Islet precursor cell (in vitro differentiated cells): ENCODE measurements around the gene VWA5B2.

Experiments
- DNase-seq: peaks from one replicate; pipeline ENCODE4 v3.0.0-alpha.2; 2018

The VWA5B2 gene

DNA sequence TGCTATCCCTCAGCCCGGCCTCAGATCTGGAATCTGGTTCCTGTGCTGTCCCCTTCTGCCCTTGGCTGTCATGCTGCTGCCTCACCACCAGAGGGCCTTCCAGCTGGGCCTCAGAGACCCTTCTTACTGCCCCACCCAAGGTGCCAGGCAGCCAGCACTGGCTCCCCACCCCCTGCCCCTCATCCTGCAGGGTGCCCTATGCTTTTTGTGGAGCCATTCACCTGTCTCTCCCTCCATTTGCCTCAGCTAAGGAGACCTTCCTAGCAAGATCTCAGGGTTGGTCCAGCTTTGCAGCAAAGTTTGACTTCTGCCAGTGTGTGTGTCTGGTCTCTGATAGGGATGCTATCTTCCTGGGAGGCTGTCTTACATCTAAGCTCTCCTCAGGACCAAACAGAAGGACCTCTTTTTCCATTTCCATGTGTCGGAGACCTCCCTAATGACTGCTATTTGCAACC, 1.9 kb upstream of the VWA5B2 start:
- DNase-seq = peak; percentile 76

DNA sequence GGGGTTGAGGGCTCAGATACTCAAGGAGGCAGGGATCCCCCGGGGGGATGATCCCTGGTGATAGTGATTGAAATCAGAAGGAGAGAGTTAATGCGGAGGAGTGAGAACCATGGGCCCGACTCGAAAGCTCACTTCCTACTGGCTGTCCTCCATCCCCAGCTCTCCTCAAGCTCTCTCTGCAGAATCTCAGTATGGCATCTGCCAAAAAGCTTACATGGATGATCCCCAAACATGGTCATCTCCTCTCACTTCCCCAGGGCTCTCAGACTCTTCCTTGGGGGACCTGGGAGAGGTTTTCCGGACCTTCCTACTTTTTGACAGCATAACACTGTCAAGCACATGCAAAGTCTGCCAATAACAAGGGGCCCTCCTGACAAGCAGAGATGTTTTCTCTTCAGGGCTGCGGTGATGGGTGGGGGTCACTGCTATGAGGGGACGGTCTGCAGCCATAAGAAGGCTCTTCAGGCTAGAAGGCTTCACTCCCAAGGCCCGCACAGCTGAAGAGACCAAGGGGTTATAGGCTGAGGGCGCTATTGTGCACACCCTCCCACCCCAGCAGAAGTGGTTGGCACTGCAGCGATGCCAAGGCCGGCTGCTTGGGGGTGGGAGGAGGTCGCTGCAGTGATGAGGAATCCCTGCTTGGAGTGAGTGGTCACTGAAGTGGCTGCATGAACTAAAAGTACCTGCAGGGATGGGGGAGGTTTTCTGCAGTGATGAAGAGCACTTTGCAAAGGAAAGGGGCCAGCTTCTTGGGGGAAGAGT, 828 bp upstream of the VWA5B2 start:
- DNase-seq = no peak

DNA sequence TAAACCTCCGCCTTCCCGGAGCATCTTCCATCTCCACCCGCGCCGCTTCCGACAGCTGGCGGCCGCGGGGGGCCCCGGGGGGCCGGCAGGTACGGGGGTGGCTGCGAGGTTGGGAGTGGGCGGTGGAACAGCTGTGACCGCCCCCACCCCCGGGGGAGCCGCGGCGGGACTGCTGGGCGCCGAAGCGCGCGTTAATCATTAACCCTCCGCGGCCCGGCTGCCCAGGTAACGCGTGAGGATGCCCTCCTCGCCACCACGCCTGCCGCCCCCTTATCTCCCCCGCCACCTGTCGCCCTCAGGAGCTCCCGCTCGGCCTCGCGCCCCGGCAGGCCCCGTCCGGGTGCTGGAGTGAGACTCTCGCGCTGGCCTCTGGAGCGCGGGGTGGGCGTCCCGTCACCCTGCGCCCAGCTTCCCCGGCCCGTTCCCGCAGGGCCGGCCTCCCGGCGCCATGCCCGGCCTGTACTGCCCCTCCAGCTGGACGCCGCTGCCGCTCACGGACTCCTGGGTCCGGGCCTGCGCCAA, 757 bp downstream of the VWA5B2 start:
- DNase-seq = no peak

DNA sequence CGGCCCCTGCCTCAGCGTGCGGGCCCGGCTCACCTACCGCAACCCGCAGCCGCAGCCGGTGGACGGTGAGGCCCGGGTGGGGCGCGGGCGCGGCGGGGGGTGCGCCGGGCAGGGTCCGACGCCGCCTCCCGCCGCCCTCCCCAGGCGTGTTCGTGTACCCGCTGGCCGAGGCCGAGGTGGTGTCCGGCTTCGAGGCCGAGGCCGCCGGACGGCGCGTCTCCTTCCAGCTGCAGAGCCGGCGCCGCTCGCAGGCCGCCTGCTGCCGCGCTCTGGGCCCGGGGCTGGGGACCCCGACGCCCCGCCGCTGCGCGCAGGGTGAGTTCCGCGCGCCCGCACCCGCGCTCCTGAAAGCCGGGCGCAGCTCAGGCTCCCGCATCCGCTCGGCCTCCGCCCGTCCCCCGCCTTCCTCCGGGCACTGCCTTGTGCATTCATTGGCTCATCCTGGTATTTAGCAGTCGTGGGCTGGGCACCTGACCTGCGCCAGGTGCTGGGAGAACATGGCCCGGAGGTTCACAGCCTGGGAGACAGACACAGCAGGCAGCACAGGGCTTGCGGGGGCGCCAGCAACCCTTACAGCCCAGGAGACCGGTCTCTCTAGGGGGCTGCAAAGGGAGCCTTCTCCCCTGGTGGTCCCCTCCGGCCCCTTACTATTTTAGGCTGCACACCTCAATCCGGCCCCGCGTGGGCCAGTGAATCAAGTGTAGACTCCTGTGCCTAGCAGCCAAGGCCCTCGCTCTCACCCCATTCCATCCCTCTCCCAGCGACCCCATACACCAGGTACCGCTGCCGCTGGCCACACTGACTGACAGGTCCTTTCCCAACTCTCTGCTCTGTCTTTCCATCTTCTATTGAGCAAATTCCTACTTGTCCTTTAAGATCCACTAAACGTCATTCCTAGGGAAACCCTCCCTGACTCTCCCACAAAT, 1.5 kb downstream of the VWA5B2 start:
- DNase-seq = no peak

DNA sequence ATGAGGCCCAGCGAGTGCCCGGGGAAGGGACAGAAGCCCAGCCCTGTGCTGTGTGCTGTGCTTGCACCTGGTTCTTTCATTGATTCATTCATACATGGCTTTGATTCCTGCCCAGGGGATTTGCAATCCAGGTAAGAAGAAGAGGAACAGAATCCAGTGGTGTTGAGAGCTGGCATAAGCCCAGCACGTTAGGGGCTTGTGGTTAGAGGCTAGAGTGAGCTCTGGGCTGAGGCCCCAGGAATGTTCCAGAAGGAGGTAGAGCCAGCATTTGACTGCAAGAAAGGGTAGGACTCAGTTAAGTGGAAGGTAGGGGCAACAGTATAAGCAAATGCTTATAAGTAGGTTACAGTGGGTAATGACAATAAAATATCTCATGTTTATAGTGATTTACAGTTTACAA, 2.3 kb downstream of the VWA5B2 start:
- DNase-seq = peak; percentile 40

DNA sequence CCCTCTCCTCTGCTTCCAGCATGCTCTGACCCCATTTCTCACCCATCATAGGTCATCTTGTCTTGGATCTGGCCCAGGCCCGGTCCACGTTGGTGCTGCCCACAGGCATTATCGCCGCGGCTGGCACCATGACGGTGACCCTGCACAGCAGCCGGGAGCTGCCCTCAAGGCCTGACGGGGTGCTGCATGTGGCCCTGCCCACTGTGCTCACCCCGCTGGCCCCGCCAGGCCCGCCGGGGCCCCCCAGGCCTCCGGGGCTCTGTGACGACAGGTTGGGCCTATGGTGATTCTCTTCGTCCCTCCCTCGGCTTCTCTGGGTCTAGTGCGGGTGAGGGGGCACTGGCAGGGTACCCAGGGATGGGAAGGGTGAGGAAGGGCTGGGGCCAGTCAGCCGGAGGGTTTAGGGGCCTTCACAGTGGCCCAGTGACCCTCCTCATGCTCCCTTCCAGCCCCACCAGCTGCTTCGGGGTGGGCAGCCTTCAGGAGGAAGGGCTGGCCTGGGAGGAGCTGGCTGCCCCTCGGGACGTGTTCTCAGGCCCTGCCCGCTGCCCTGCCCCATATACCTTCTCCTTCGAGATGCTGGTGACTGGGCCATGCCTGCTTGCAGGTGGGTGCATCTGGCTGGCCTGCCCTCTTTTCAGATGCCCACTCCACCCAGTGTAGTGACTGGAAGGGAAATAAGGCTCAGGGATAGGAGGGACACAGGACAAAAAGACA, 3.9 kb downstream of the VWA5B2 start:
- peak; percentile 33 for DNase-seq

DNA sequence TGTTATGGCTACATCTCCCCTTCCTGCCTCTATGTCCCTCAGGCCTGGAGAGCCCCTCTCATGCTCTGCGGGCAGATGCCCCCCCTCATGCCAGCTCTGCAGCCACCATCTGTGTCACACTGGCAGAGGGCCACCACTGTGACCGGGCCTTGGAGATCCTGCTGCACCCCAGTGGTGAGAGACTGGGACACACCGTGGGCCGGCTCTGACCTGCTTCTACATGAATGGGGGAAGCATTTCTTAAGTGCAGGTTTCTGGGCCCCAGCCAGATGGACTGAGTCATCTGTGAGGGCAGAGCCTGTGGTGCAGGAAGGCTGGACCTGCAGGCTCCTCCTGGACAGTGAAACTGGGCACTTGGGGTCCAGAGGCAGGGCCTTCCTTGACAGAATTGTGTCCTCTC, 4.8 kb downstream of the VWA5B2 start:
- peak; percentile 54 for DNase-seq

DNA sequence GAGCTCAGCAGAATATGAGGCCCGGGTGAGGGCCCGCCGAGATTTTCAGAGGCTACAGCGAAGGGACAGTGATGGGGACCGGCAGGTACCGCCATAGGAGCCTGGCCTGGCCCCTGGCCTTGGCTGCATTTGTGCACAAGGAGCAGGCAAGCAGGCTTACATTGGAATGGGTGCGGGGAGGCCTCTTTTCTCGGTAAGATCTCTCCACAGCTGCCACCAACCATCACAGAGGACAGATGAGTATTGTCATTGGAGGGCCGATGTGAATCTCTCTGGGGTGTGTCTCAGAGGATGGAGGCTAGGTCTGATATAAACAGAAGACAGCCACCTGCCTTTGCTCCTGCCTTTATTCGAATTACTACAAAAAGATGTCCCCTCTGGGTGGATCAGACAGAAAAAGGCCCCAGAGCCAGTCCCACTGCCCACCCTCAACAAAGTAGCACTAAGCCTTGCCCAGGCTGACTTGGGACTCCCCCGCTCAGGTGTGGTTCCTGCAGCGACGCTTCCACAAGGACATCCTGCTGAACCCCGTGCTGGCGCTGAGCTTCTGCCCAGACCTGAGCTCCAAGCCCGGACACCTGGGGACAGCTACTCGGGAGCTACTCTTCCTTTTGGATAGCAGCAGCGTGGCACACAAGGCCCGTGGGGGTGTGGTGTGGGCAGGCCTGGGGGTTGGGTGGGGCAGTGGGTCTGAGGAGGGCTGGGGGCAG, 5.4 kb downstream of the VWA5B2 start:
- DNase-seq = no peak

DNA sequence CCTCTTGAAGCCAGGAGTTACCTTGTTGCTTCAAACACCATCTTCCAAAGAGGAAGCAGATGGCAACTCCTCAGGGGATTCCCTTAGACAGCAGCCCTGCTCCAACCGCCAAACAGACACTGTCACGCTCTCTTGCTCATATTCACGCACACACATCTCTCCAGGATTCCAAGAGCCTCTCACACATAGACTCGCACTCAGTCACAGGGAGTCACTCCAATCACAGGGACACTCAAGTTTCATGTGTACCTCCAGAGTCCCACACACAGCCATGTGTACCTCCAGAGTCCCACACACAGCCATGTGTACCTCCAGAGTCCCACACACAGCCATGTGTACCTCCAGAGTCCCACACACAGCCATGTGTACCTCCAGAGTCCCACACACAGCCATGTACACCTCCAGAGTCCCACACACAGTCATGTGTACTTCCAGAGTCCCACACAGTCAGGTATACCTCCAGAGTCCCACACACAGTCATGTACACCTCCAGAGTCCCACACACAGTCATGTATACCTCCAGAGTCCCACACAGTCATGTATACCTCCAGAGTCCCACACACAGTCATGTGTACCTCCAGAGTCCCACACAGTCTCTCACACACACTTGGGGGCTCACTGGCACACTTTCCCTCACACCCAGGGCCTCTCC, 6.1 kb downstream of the VWA5B2 start:
- DNase-seq = peak; percentile 43

DNA sequence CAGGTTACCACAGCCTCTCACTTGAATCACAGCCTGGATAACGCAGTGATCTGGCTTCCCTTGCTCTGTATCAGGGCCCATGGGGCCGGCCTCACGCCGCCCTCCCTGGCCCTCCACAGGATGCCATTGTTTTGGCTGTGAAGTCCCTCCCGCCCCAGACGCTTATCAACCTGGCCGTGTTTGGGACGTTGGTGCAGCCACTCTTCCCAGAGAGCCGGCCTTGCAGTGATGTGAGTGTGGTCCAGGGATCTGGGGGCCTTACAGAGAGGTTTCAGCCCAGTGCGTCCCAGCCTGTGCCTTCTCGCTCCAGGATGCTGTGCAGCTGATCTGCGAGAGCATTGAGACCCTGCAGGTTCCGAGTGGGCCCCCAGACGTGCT, 6.6 kb downstream of the VWA5B2 start:
- DNase-seq = peak; percentile 42

DNA sequence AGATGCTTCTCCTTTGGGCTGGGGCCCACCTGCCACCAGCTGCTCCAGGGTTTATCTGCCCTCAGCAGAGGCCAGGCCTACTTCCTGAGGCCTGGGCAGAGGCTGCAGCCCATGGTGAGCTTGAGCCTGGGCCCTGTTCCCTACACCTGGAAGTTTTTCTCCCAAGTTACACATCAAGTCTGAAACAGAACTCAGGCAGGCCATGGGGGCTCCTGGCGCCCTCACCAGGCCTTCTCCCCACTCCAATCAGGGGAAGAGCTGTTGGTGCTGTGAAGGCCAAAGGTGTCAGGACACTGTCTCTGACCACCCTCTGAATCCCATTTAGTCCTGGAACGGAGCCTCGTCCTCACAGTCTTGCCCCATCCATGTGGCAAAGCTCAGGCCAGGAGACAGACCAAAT, 7.3 kb downstream of the VWA5B2 start:
- DNase-seq = no peak

DNA sequence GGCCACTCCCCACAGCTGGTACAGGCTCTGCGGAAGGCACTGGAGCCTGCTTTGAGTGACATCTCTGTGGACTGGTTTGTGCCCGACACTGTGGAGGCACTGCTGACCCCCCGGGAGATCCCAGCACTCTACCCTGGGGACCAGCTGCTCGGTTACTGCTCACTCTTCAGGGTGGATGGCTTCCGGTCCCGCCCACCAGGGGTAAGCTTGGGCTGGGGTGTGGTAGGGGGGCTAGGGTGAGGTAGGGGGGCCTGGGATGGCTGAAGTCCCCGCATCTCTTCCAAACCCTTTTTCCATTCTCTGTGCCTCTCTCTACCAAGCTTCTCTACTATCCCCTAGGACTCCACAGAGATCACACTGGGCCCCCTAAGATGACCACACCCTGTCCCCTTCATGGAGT, 7.8 kb downstream of the VWA5B2 start:
- DNase-seq = peak; percentile 29

DNA sequence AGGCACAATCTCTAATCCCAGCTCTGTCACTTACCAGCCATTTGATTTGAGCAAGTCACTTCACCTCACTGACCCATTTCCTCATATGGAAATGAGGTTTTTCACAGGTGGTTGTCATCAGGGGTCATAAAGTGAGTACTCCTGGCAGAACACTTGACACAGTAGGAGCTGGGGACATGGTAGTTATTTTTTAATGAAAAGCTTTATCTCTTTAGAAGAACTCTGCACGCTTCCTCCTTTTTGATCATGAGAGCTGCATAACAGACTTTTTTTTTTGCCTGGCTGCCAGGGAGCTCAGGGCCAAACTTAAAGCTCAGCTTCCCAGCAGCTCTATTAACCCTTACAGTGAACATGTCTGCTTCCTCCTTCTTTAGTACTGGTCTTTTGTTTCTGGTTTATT, 8.4 kb downstream of the VWA5B2 start:
- DNase-seq = peak; percentile 26

DNA sequence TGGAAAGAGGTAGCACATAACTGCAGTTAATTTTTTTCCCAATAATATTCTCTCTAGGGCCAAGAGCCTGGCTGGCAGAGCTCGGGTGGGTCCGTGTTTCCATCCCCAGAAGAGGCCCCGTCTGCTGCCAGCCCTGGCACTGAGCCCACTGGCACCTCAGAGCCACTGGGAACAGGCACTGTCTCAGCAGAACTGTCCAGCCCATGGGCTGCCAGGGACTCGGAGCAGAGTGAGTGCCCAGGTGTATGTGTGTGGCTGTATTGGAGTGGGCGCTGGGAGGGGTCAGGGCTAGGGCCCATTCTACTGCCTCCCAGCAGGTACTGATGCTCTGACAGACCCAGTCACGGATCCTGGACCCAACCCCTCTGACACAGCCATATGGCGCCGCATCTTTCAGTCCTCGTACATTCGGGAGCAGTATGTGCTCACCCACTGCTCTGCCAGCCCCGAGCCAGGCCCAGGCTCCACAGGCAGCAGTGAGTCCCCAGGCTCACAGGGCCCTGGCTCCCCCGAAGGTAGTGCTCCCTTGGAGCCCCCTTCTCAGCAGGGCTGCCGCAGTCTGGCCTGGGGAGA, 8.9 kb downstream of the VWA5B2 start:
- peak; percentile 43 for DNase-seq

DNA sequence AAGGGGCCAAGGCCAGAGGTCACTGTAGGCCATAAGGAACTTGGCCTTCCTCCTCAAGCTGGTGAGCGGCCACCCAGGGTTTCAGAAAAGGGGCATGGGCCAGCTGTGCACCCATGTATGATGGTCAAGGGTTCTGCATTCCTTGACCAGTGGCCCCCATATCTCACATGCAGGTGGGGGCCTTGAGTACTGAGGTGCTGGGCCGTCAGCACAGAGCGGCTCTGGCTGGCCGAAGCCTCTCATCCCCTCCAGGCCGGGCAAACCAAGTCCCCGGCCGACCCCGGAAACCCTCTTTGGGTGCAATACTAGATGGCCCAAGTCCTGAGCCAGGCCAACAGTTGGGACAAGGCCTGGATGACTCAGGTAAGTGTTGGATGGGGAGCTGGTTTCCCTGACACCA, 9.8 kb downstream of the VWA5B2 start:
- DNase-seq = peak; percentile 34

DNA sequence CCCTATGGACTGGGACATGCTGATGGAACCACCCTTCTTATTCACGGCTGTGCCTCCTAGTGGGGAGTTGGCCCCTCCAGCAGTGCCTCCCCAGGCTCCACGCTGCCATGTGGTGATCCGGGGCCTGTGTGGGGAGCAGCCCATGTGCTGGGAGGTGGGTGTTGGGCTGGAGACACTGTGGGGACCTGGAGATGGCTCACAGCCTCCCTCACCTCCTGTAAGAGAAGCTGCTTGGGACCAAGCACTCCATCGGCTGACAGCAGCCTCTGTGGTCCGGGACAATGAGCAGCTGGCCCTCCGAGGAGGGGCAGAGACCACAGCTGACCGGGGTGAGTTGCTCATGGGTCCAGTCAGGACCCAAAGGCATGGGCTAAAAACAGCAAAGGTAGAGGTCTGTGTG, 10.3 kb downstream of the VWA5B2 start:
- DNase-seq = peak; percentile 22

DNA sequence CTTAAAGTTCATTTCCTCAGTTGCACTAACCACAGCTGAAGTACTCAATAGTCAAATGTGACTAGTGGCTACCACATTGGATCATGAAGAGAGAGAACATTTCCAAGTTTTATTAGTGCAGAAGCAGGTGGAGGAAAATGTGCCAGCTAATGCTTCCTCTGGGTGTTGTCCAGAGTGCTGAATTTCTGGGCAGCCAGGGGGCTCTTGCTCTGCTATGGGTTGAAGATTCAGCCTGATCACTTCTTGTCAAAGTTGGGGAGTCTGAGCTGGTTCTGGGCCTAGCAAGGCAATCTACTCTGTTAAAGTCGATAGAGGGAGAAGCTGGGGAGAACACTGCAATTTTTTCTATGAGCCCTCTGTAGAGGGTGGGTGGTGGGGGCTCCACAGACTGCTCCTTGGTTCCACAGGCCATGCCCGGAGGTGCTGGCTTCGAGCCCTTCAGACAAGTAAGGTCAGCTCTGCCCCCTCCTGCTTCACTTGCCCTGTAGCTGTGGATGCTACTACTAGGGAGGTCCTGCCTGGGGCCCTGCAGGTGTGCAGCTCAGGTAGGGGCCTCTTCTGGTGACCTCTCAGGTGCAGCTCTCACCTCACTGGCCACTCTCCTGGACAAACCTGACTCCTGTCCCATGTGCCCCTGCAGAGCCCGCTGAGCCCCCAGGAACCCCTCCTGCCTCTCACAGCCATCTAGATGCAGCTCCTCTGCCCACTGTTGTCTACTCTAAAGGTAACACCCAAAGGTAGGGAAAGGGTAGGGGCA, 11.2 kb downstream of the VWA5B2 start:
- peak; percentile 65 for DNase-seq

DNA sequence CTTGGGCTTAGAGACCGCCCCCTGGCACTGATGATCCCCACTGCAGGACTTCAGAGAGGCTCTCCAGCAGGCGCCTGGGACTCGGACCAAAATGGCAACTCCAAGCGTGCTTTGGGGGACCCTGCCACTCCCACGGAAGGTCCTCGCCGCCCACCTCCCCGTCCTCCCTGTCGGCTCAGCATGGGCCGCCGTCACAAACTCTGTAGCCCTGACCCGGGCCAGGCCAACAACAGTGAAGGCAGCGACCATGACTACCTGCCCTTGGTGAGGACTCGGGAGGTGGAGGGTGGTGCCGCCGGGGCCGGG, 11.7 kb downstream of the VWA5B2 start:
- no peak for DNase-seq

DNA sequence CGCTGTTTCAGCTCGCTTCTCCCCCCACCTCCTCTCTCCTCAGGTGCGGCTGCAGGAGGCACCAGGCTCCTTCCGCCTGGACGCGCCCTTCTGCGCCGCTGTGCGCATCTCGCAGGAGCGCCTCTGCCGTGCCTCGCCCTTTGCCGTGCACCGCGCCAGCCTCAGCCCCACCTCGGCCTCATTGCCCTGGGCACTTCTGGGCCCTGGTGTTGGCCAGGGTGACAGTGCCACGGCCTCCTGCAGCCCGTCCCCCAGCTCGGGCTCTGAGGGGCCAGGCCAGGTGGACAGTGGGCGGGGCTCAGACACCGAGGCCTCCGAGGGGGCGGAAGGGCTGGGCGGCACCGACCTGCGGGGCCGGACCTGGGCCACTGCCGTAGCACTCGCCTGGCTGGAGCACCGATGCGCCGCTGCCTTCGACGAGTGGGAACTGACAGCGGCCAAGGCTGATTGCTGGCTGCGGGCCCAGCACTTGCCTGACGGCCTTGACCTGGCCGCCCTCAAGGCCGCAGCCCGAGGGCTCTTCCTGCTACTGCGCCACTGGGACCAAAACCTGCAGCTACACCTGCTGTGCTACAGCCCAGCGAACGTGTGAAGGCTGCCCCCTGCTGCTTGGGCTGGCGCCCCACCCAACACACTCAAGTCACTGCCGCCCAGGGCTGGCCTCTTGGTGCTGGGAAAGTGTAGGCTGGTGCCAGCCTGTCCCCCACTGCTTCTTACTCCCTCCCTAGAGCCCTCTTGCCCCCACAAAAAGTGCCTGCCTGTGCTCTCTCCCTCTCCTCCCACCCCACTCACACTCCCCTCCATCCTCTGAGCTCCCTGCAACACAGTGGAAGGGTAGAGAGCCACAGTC, 12.3 kb downstream of the VWA5B2 start:
- DNase-seq = peak; percentile 85

DNA sequence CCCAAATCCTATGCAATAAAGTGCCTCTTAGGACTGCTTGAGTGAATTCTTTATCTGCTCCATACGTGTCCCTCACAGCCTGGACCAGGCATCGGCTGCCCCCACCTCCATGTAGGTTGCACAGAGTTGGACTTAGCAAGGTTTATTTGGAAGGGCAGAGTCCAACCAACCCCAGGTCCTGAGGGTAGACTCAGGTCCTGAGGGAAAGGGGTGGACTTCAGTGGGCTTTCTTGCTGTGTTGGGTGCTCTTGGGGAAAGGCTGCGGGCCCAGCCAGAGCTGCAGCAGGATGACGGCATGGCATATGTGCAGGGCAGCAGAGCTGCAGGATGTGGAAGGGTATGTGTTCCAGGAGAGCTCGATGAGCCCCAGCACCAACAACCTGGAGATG, 12.9 kb downstream of the VWA5B2 start:
- no peak for DNase-seq
